Caco-2 (cell line): ENCODE results near the gene HTR2C. TPM values are rescaled to one million over a fixed set of nuclear protein-coding genes. Genes with fewer than 3 reads are reported as not detected.

Experiments
- BruUV-seq: library from RNA; stranded (reverse); fragments of 400-500 nt; replicated peaks from 2 replicates; lab custom pipeline; 2021; lab: Mats Ljungman, UMichigan
- CTCF ChIA-PET: fragments of 300-600 bp; sonication (Branson Sonifier 250); formaldehyde crosslinking; loops from one replicate; lab custom pipeline; 2022; ENCODE audit warnings: antibody characterized with exemption; lab: Charles Lee
- POLR2A ChIA-PET: fragments of 300-600 bp; sonication (Branson Sonifier 250); formaldehyde crosslinking; loops from one replicate; lab custom pipeline; 2022; ENCODE audit warnings: antibody characterized with exemption; lab: Charles Lee
- DNase-seq, 2 experiments: peaks; one replicate each; pipeline versions ENCODE4 v3.0.0 to v3.0.0-alpha.2; 2020 to 2022
- H3K27me3 ChIP-seq: replicated peaks from 2 replicates; pipeline ENCODE4 v1.6.0; 2011; ENCODE audit warnings: low read length; ENCODE audit not compliant: control insufficient read depth, insufficient read depth
- H3K36me3 ChIP-seq: 2 replicates; pipeline ENCODE4 v1.5.1; 2011; ENCODE audit warnings: low read length; ENCODE audit not compliant: control insufficient read depth, insufficient read depth
- H3K4me1 ChIP-seq: fragments of 250-450 bp; sonication (Bioruptor Pico); 2 replicates; pipeline ENCODE4 v1.5.1; 2020; ENCODE audit warnings: mild to moderate bottlenecking
- H3K4me3 ChIP-seq: 2 replicates; pipeline ENCODE4 v1.5.1; 2011; ENCODE audit warnings: low read depth, mild to moderate bottlenecking, control low read depth, low read length
- H3K9me3 ChIP-seq: fragments of 250-450 bp; sonication (Bioruptor Pico); 2 replicates; pipeline ENCODE4 v1.5.1; 2020; ENCODE audit warnings: mild to moderate bottlenecking, moderate library complexity
- H3K27ac Mint-ChIP-seq: one replicate; pipeline ENCODE4 v1.8.0; 2022; ENCODE audit warnings: mixed read lengths; ENCODE audit not compliant: unreplicated experiment
- H3K27me3 Mint-ChIP-seq: one replicate; pipeline ENCODE4 v1.8.0; 2022; ENCODE audit warnings: mixed read lengths; ENCODE audit not compliant: insufficient read depth, unreplicated experiment
- H3K36me3 Mint-ChIP-seq: one replicate; pipeline ENCODE4 v1.8.0; 2022; ENCODE audit warnings: mild to moderate bottlenecking, mixed read lengths; ENCODE audit not compliant: insufficient read depth, unreplicated experiment
- H3K4me1 Mint-ChIP-seq: one replicate; pipeline ENCODE4 v1.8.0; 2022; ENCODE audit warnings: low read depth, mixed read lengths; ENCODE audit not compliant: unreplicated experiment
- H3K4me3 Mint-ChIP-seq: one replicate; pipeline ENCODE4 v1.8.0; 2022; ENCODE audit warnings: mild to moderate bottlenecking, moderate library complexity, mixed read lengths; ENCODE audit not compliant: unreplicated experiment
- H3K9me3 Mint-ChIP-seq: one replicate; pipeline ENCODE4 v1.8.0; 2022; ENCODE audit warnings: mixed read lengths; ENCODE audit not compliant: unreplicated experiment
- intact Hi-C: fragments of 100-400 bp; cut with micrococcal nuclease; formaldehyde crosslinking; loops from one replicate; pipeline ENCODE4 v1.10.0; 2022; ENCODE audit not compliant: unreplicated experiment
- total RNA-seq: library from RNA; stranded (reverse); gene quantifications from 2 replicates; pipeline ENCODE4 v1.2.3, GENCODE V29; 2022
- TF ChIP-seq, protein P1 (sequence below), 2 experiments: fragments of 200-600 bp in 1 of 2; IDR thresholded peaks; 1 replicate in 1 of 2; 2 replicates in 1 of 2; pipeline versions ENCODE4 v1.5.1 to v1.8.0; 2011 to 2022; ENCODE audit warnings: antibody characterized with exemption in 1 of 2, control low read depth in 1 of 2, inconsistent platforms in 1 of 2, low read depth in 1 of 2, low read length in 1 of 2, mild to moderate bottlenecking in 1 of 2, moderate library complexity in 1 of 2; ENCODE audit not compliant: insufficient read depth in 1 of 2, severe bottlenecking in 1 of 2, unreplicated experiment in 1 of 2

The HTR2C gene
- total RNA-seq, 1 experiment from 2014 or later = not detected

DNA sequence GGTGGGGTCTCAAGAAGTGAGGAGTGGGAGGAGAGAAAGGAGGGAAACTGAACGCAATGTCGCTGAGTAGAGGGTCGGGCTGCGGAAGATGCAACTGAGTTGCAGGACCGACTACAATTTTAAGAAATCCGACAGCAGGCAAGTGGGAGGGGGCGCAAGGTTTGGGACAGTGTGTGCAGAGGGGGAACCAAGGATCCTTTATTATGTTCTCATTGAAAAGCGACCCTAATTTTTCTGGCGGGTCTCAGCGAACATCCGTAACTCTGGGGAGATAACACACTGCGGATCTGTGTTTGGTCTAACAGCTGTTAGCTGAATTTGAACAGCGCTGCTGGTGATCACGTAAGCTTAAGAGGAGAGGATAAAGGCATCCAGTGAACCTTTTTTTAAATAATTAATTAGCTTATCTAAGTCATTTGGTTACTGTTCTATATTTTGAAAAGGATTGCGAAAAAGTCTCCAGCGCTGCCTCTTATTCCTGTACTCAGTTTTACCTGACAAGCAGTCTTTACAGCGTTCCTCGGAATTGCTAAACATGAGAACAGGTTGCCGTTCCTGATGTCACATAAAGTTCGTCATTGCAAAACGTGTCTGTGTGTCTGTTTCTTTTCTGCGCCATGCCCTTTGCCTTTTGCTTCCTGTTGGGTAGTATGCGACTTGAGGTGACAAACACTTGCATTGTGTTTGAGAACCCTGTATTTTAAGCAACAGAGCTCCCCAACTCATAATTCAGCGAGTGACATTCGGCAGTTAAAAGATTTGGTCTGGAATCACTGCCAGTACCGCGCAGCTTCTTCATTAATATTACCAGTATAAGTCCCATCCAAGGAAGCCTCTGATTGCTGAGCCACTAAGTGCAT, 1.3 kb downstream of the HTR2C start:
- no peaks in the 10 kb centered on the region for H3K4me1 Mint-ChIP-seq
- BruUV-seq = no TSS peak
- H3K27ac Mint-ChIP-seq = no peak overlapping the region
- H3K9me3 Mint-ChIP-seq = peaks cover 10% of the 10 kb centered on the region
- Histone ChIP-seq H3K36me3 (no peaks in the 10 kb centered on the region), H3K27me3 (no peaks in the 10 kb centered on the region), H3K9me3 (no peaks in the 10 kb centered on the region), H3K4me3 (no peak overlapping the region), H3K4me1 (no peaks in the 10 kb centered on the region)
- CTCF ChIA-PET = no interaction called here
- H3K27me3 Mint-ChIP-seq = no peaks in the 10 kb centered on the region
- intact Hi-C loops = no loop called here
- no peaks in the 10 kb centered on the region for H3K36me3 Mint-ChIP-seq
- TF ChIP-seq, protein P1, sequence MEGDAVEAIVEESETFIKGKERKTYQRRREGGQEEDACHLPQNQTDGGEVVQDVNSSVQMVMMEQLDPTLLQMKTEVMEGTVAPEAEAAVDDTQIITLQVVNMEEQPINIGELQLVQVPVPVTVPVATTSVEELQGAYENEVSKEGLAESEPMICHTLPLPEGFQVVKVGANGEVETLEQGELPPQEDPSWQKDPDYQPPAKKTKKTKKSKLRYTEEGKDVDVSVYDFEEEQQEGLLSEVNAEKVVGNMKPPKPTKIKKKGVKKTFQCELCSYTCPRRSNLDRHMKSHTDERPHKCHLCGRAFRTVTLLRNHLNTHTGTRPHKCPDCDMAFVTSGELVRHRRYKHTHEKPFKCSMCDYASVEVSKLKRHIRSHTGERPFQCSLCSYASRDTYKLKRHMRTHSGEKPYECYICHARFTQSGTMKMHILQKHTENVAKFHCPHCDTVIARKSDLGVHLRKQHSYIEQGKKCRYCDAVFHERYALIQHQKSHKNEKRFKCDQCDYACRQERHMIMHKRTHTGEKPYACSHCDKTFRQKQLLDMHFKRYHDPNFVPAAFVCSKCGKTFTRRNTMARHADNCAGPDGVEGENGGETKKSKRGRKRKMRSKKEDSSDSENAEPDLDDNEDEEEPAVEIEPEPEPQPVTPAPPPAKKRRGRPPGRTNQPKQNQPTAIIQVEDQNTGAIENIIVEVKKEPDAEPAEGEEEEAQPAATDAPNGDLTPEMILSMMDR (IDR thresholded peaks at IDR 0.05; ENCODE audit: insufficient read depth in 1 of 2, low read depth in 1 of 2, low read length in 1 of 2, severe bottlenecking in 1 of 2, unreplicated experiment in 1 of 2) = no peak
- no peak overlapping the region for H3K4me3 Mint-ChIP-seq
- POLR2A ChIA-PET = no interaction called here
- DNase-seq = no peak

DNA sequence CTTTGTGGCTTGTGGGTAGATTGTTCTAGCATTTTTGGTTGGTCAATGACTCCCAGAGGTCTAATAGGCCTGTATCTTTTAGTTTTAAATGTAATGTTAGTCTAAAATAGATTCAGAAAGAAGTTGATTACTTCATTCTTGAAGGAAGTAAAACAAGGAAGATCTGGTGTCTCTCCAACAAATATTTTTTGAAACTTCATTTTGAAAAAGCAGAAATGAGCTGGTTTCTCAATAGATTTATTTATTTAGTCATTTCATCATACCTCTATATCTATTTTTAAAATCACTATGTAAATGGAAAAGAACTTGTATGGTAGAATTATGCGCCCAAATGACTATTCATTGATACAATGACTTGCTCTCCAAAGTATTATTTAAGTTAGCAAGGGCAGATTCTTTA, 7.2 kb downstream of the HTR2C start:
- BruUV-seq = no TSS peak
- CTCF ChIA-PET = no interaction called here
- POLR2A ChIA-PET = no interaction called here

DNA sequence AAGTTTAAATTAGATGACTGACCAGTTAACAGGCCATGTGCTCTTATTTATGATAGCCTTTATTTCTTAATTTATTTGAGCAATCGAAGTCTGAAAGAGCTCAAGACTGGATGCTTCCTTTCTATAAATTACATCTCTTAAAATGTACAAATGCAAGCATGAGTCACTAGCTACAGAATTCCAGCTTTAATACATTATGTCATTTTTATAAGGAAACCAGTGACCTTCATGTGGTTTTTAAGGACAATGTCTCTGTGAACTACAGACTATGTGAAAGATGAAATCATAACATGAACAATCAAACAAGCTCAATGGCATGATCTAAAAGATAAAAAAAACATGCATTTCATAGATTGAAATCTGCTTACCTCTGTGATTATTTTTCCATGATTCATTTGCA, 15.4 kb downstream of the HTR2C start:
- no peaks in the 10 kb centered on the region for H3K4me1 ChIP-seq
- ChIA-PET POLR2A (no interaction called here), CTCF (no interaction called here)
- no peaks in the 10 kb centered on the region for H3K36me3 Mint-ChIP-seq
- no peak overlapping the region for H3K27ac Mint-ChIP-seq
- H3K4me1 Mint-ChIP-seq = no peaks in the 10 kb centered on the region
- H3K27me3 Mint-ChIP-seq = no peaks in the 10 kb centered on the region
- H3K27me3 ChIP-seq = no peaks in the 10 kb centered on the region
- H3K36me3 ChIP-seq = no peaks in the 10 kb centered on the region
- H3K4me3 ChIP-seq = no peak overlapping the region
- no peaks in the 10 kb centered on the region for H3K9me3 ChIP-seq
- TF ChIP-seq, protein P1 (IDR thresholded peaks at IDR 0.05; ENCODE audit: insufficient read depth in 1 of 2, low read depth in 1 of 2, low read length in 1 of 2, severe bottlenecking in 1 of 2, unreplicated experiment in 1 of 2) = no peak
- no peak for DNase-seq
- no TSS peak for BruUV-seq
- intact Hi-C loops = no loop called here
- H3K9me3 Mint-ChIP-seq = no peaks in the 10 kb centered on the region
- H3K4me3 Mint-ChIP-seq = no peak overlapping the region

More for the DNA sequence above, 7.2 kb downstream of the HTR2C start:
- Histone ChIP-seq H3K9me3 (no peaks in the 10 kb centered on the region), H3K4me3 (no peak overlapping the region), H3K4me1 (no peaks in the 10 kb centered on the region), H3K27me3 (no peaks in the 10 kb centered on the region), H3K36me3 (no peaks in the 10 kb centered on the region)
- Mint-ChIP-seq H3K36me3 (no peaks in the 10 kb centered on the region), H3K9me3 (no peaks in the 10 kb centered on the region), H3K4me3 (no peak overlapping the region), H3K27me3 (peaks cover 4% of the 10 kb centered on the region), H3K27ac (no peak overlapping the region), H3K4me1 (no peaks in the 10 kb centered on the region)
- intact Hi-C loops = no loop called here
- TF ChIP-seq, protein P1 (IDR thresholded peaks at IDR 0.05; ENCODE audit: insufficient read depth in 1 of 2, low read depth in 1 of 2, low read length in 1 of 2, severe bottlenecking in 1 of 2, unreplicated experiment in 1 of 2) = no peak
- no peak for DNase-seq
